ENCODE data around the gene REV3L. TPM values are rescaled to one million over a fixed set of nuclear protein-coding genes. Genes with fewer than 3 reads are reported as not detected.

The REV3L gene
- total RNA-seq, 1 donor from 2014 or later: 38.0 TPM

DNA sequence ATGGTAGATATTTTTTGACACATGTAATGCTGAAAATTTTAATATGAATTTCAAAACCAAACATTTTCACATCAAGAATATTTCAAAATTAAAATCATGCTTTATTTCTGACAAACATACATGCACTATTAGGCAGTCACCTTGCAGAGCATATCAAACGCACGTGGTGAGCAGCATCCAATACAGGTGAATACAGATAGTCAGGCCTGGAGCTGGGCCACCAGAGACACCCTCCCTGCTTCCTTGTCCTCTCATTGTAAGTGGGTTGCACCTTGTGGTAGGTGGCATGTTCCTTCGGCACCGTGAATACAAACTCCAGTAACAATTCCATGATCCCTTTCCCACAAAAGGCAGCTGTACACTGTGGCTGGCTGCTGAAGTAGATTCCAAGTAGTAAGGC is 8.9 kb downstream of the REV3L start:
- no peak for DNase-seq (ENCODE audit: low spot score)
- TF ChIP-seq, protein P1, sequence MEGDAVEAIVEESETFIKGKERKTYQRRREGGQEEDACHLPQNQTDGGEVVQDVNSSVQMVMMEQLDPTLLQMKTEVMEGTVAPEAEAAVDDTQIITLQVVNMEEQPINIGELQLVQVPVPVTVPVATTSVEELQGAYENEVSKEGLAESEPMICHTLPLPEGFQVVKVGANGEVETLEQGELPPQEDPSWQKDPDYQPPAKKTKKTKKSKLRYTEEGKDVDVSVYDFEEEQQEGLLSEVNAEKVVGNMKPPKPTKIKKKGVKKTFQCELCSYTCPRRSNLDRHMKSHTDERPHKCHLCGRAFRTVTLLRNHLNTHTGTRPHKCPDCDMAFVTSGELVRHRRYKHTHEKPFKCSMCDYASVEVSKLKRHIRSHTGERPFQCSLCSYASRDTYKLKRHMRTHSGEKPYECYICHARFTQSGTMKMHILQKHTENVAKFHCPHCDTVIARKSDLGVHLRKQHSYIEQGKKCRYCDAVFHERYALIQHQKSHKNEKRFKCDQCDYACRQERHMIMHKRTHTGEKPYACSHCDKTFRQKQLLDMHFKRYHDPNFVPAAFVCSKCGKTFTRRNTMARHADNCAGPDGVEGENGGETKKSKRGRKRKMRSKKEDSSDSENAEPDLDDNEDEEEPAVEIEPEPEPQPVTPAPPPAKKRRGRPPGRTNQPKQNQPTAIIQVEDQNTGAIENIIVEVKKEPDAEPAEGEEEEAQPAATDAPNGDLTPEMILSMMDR (IDR thresholded peaks at IDR 0.05): no peak
- no peaks in the 10 kb centered on the region for H3K27me3 Mint-ChIP-seq (ENCODE audit: low read depth)
- no peak overlapping the region for H3K27ac Mint-ChIP-seq (ENCODE audit: unreplicated experiment)
- H3K36me3 Mint-ChIP-seq (ENCODE audit: low read depth): no peaks in the 10 kb centered on the region
- no peaks in the 10 kb centered on the region for H3K9me3 Mint-ChIP-seq (ENCODE audit: low read depth)
- H3K4me1 Mint-ChIP-seq (ENCODE audit: low read depth): peaks cover 51% of the 10 kb centered on the region
- no peak overlapping the region for H3K4me3 Mint-ChIP-seq (ENCODE audit: unreplicated experiment)

DNA sequence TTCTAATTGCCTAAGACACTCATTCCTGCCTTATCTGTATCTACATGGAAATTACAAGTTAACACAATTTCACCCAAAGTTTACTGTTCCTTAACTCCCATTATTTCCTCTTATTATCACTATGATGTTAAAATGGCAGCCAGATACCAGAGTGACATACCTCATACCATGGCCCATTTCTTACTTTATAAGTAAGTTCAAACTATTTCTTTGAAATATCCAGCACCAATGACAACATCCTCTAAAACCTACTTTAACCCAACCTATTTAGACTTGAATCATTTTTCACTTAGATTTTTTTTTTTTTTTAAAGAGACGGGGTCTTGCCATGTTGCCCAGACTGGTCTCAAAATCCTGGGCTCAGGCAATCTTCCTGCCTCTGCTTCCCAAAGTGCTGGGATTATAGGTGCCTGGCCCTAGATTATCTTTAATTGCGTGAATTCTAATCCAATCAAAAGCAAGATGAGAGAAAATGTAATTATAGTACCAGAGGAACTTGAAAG is 10.0 kb downstream of the REV3L start:
- Mint-ChIP-seq H3K27me3 (ENCODE audit: low read depth) (no peaks in the 10 kb centered on the region), H3K27ac (ENCODE audit: unreplicated experiment) (no peak overlapping the region), H3K9me3 (ENCODE audit: low read depth) (no peaks in the 10 kb centered on the region), H3K4me1 (ENCODE audit: low read depth) (peaks cover 53% of the 10 kb centered on the region), H3K4me3 (ENCODE audit: unreplicated experiment) (no peak overlapping the region), H3K36me3 (ENCODE audit: low read depth) (no peaks in the 10 kb centered on the region)
- TF ChIP-seq, protein P1 (IDR thresholded peaks at IDR 0.05): no peak
- DNase-seq (ENCODE audit: low spot score): no peak

DNA sequence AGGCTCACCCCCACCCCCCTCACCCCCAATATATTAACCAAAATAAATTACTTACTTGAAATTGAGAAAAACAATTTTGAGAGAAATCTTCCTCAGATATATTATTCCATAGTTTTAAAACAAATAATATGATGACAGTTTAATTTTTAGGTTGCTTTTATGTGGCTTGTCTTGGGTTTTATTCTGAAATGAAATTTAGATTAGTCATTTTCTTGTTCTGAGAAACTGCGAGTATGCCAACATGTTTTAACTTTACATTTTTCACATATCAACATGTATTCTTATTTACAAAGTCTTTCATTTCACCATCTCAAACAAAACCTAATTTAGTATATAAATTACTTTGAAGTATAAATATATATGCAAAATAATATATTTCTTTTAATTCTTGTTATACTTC is 11.1 kb downstream of the REV3L start:
- Mint-ChIP-seq H3K4me3 (ENCODE audit: unreplicated experiment) (no peak overlapping the region), H3K9me3 (ENCODE audit: low read depth) (no peaks in the 10 kb centered on the region), H3K36me3 (ENCODE audit: low read depth) (no peaks in the 10 kb centered on the region), H3K27ac (ENCODE audit: unreplicated experiment) (peak overlapping the region; percentile 38), H3K4me1 (ENCODE audit: low read depth) (peaks cover 52% of the 10 kb centered on the region), H3K27me3 (ENCODE audit: low read depth) (no peaks in the 10 kb centered on the region)
- no peak for DNase-seq (ENCODE audit: low spot score)
- TF ChIP-seq, protein P1 (IDR thresholded peaks at IDR 0.05): no peak

DNA sequence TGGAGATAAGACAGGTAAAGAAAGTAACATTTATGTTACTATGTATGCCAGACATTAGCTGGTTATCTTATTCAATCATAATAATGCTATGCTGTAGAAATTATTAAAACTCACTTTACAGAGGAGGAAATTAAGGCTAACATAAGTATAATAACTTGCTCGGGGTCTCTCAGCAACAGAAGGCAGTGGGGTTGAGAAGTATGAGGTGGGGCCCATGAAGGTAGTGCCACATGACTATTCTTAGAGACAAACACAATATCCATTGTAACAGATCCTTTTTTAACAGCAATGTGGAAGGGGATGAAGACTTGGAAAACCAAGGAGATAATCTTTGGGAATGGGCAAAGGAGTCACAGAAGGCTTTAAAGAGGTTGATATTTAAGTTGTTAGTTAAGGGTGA is 11.5 kb downstream of the REV3L start:
- H3K36me3 Mint-ChIP-seq (ENCODE audit: low read depth): no peaks in the 10 kb centered on the region
- DNase-seq (ENCODE audit: low spot score): no peak
- no peak overlapping the region for H3K4me3 Mint-ChIP-seq (ENCODE audit: unreplicated experiment)
- H3K27me3 Mint-ChIP-seq (ENCODE audit: low read depth): no peaks in the 10 kb centered on the region
- TF ChIP-seq, protein P1 (IDR thresholded peaks at IDR 0.05): no peak
- peaks cover 52% of the 10 kb centered on the region for H3K4me1 Mint-ChIP-seq (ENCODE audit: low read depth)
- no peak overlapping the region for H3K27ac Mint-ChIP-seq (ENCODE audit: unreplicated experiment)
- H3K9me3 Mint-ChIP-seq (ENCODE audit: low read depth): no peaks in the 10 kb centered on the region

DNA sequence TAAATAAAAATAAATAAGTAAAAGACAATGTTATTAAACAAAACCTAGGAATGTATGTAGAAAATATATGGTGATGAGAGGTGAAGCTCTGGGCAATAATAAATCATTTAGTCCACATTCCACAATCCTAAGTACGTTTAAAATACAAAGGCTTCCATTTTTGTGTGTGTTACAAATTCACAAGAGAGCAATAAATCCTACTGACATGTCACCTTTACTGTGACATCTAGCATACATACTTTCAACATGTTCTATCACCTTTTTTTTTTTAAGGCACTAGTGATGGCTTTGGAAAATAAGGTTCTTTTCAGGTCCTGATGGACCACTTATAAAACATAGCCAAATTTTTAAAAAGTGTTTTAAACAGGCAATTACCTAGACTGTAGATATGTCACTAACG is 12.0 kb downstream of the REV3L start:
- no peaks in the 10 kb centered on the region for H3K9me3 Mint-ChIP-seq (ENCODE audit: low read depth)
- H3K36me3 Mint-ChIP-seq (ENCODE audit: low read depth): no peaks in the 10 kb centered on the region
- H3K4me1 Mint-ChIP-seq (ENCODE audit: low read depth): peaks cover 57% of the 10 kb centered on the region
- TF ChIP-seq, protein P1 (IDR thresholded peaks at IDR 0.05): no peak
- H3K4me3 Mint-ChIP-seq (ENCODE audit: unreplicated experiment): no peak overlapping the region
- no peak overlapping the region for H3K27ac Mint-ChIP-seq (ENCODE audit: unreplicated experiment)
- no peaks in the 10 kb centered on the region for H3K27me3 Mint-ChIP-seq (ENCODE audit: low read depth)
- DNase-seq (ENCODE audit: low spot score): no peak

All from chondrocyte (in vitro differentiated cells).